CD4-positive, CD25-positive, alpha-beta regulatory T cell (primary cell): ENCODE results near the gene GNRH2. TPM values are rescaled to one million over a fixed set of nuclear protein-coding genes. Genes with fewer than 3 reads are reported as not detected.

Experiments used
- ATAC-seq, 2 donors: fragments of 150-1000 bp; cut with Tn5 transposase; one replicate each; pipeline ENCODE4 v1.10.0; 2021; ENCODE audit warnings: low read depth in 2 of 2, moderate number of reproducible peaks in 2 of 2, moderate library complexity in 1 of 2
- DNase-seq, 3 donors: peaks; one replicate each; pipeline versions ENCODE4 v3.0.0 to v3.0.0-alpha.2; 2012 to 2022; ENCODE audit warnings: mixed read lengths in 1 of 3
- H3K27ac ChIP-seq: one replicate; pipeline ENCODE4 v1.7.0; 2013; ENCODE audit warnings: mild to moderate bottlenecking, low read length; ENCODE audit not compliant: insufficient read depth, poor library complexity, severe bottlenecking
- H3K27me3 ChIP-seq: one replicate; pipeline ENCODE4 v1.7.0; 2013; ENCODE audit warnings: low read length; ENCODE audit not compliant: control insufficient read depth, insufficient read depth
- H3K36me3 ChIP-seq: one replicate; pipeline ENCODE4 v1.7.0; 2013; ENCODE audit warnings: mild to moderate bottlenecking, low read length, moderate library complexity; ENCODE audit not compliant: control insufficient read depth, insufficient read depth
- H3K4me1 ChIP-seq: 2 replicates; pipeline ENCODE4 v1.7.0; 2013; ENCODE audit warnings: mild to moderate bottlenecking, low read length; ENCODE audit not compliant: insufficient read depth, control insufficient read depth, poor library complexity, severe bottlenecking
- H3K4me3 ChIP-seq: one replicate; pipeline ENCODE4 v1.7.0; 2013; ENCODE audit warnings: low read depth, mild to moderate bottlenecking, low read length, moderate library complexity
- H3K9me3 ChIP-seq, 2 experiments: 1 replicate in 1 of 2; 2 replicates in 1 of 2; pipeline ENCODE4 v1.7.0; 2013; ENCODE audit warnings: low read length in 2 of 2, mild to moderate bottlenecking in 1 of 2, moderate library complexity in 1 of 2; ENCODE audit not compliant: control insufficient read depth in 2 of 2
- H3K27ac Mint-ChIP-seq, 3 donors: one replicate each; pipeline ENCODE4 v1.8.0; 2020 to 2022; ENCODE audit warnings: mild to moderate bottlenecking in 3 of 3, mixed read lengths in 3 of 3, moderate library complexity in 2 of 3
- H3K27me3 Mint-ChIP-seq: one replicate; pipeline ENCODE4 v1.8.0; 2022; ENCODE audit warnings: mild to moderate bottlenecking, mixed read lengths
- H3K36me3 Mint-ChIP-seq: one replicate; pipeline ENCODE4 v1.8.0; 2020; ENCODE audit warnings: mixed read lengths
- H3K4me1 Mint-ChIP-seq, 4 donors: one replicate each; pipeline ENCODE4 v1.8.0; 2020 to 2022; ENCODE audit warnings: mixed read lengths in 4 of 4, mild to moderate bottlenecking in 1 of 4
- H3K4me3 Mint-ChIP-seq, 4 donors: one replicate each; pipeline ENCODE4 v1.8.0; 2020 to 2022; ENCODE audit warnings: mild to moderate bottlenecking in 4 of 4, mixed read lengths in 4 of 4, moderate library complexity in 3 of 4
- H3K9me3 Mint-ChIP-seq, 7 donors: one replicate each; pipeline ENCODE4 v1.8.0; 2020 to 2022; ENCODE audit warnings: mixed read lengths in 7 of 7, mild to moderate bottlenecking in 3 of 7, moderate library complexity in 2 of 7
- polyA plus RNA-seq, 4 donors: library from polyadenylated mRNA; unstranded; fragments of 300-500 nt; fragmentation: Illumina TruSeq; gene quantifications; one replicate each; pipeline ENCODE4 v1.2.3, GENCODE V29; 2021
- total RNA-seq: library from RNA; stranded (reverse); gene quantifications from one replicate; pipeline ENCODE4 v1.2.3, GENCODE V29; 2022

Gene GNRH2
- total and polyA plus RNA-seq, 5 donors from 2014 or later: 1.9 TPM; not detected in 4

DNA sequence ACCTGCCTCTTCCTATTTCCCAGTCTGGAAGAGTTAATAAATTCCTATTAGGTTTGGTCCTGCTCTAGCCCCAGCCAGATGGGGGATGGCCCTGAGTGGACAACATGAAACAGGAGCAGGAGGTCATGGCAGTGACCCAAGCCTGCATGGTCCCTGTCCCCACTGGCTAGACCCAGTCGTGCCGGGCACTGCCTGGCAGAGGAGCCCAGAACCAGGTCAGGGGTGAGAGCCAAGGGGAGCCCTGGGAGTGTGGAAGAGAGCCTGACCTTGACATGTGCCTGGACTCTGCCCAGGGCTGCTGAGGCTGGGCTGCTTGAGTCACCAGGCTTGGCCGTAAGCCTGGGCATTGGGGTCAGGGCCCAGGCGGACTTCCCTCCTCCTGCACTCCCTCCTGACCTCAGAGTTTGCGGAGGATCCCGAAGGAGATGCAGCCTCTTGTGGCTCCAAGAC lies 37.5 kb downstream of the GNRH2 start:
- Histone ChIP-seq H3K27me3 (peaks cover 11% of the 10 kb centered on the region), H3K4me3 (no peak overlapping the region), H3K27ac (no peak overlapping the region), H3K9me3 (no peaks in the 10 kb centered on the region), H3K36me3 (no peaks in the 10 kb centered on the region), H3K4me1 (peaks cover 20% of the 10 kb centered on the region)
- peaks cover 0 to 26% (median 9%) of the 10 kb centered on the region in 4 donors for H3K4me1 Mint-ChIP-seq
- H3K27me3 Mint-ChIP-seq: peaks cover 81% of the 10 kb centered on the region
- H3K27ac Mint-ChIP-seq: no peak overlapping the region
- no peak for DNase-seq
- peak overlapping the region in 2 of 4 donors; percentile 15 to 16 for H3K4me3 Mint-ChIP-seq
- peaks cover 0 to 3% (median 0%) of the 10 kb centered on the region in 7 donors for H3K9me3 Mint-ChIP-seq
- no peak for ATAC-seq
- no peaks in the 10 kb centered on the region for H3K36me3 Mint-ChIP-seq

DNA sequence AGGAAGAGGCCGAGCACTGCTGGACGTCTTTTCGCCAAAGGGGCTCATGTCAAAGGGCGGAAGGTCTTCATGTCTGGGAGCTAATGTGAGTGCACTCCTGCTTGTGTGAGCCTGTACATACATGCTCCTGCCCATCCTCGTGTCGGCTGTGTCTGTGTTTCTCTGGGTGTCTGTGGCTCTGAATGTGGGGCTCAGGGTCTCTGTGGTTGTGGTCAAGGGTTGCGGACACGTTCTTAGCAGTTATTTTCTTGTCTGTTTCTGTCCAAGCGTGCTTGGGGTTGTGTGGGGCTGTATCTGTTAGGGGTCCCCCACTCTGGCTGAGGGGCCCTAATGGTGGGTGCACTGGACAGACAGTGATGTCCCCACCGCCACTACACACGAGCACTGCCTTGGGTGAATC lies 38.2 kb downstream of the GNRH2 start:
- peaks cover 80% of the 10 kb centered on the region for H3K27me3 Mint-ChIP-seq

DNA sequence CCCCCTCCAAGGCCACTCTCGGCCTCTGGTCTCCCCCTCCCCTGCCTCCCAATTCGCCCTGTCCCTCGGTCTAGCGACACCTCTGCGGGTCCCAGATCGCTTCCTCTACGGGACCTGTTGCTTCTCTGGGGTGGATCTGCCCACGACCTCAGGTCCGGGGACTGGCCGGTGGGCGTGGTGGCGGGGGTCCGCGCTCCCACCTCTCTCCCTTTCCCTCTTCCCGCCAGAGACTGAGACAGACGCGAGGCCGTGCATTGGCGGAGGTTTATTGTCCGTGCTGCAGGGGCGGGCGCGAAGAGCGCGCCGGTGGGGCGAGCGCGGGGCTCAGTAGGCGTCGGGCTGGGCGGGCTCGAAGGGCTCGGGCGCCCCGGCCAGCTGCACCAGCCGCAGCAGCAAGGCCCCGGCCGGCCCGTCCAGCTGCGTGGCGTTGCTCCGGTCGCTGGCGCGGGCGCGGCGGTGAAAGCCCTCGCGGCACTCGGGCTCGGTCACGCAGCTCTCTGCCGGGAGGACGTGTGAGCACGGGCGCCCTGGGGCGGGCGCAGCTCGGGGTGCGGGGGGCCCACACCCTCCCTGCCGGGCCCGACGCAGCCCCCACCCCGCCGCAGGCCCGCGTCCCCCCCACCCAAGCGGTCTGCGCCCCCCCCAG lies 39.0 kb downstream of the GNRH2 start:
- Histone ChIP-seq H3K4me3 (no peak overlapping the region), H3K36me3 (no peaks in the 10 kb centered on the region), H3K4me1 (peaks cover 16% of the 10 kb centered on the region), H3K9me3 (no peaks in the 10 kb centered on the region), H3K27ac (no peak overlapping the region), H3K27me3 (peaks cover 11% of the 10 kb centered on the region)
- H3K9me3 Mint-ChIP-seq: peaks cover 0 to 3% (median 0%) of the 10 kb centered on the region in 7 donors
- H3K4me1 Mint-ChIP-seq: peaks cover 0 to 21% (median 6%) of the 10 kb centered on the region in 4 donors
- no peak for DNase-seq
- no peak overlapping the region for H3K27ac Mint-ChIP-seq
- H3K36me3 Mint-ChIP-seq: no peaks in the 10 kb centered on the region
- H3K4me3 Mint-ChIP-seq: peak overlapping the region in 3 of 4 donors; percentile 52 to 83 (median 63)
- H3K27me3 Mint-ChIP-seq: peaks cover 74% of the 10 kb centered on the region
- peak; percentile 26 to 54 for ATAC-seq

More for the DNA sequence above, 38.2 kb downstream of the GNRH2 start:
- H3K27ac ChIP-seq: no peak overlapping the region
- no peaks in the 10 kb centered on the region for H3K36me3 ChIP-seq
- H3K27me3 ChIP-seq: peaks cover 11% of the 10 kb centered on the region
- Mint-ChIP-seq H3K27ac (peak overlapping the region in 1 of 3 donors; percentile 52), H3K4me1 (peaks cover 0 to 26% (median 8%) of the 10 kb centered on the region in 4 donors), H3K36me3 (no peaks in the 10 kb centered on the region), H3K9me3 (peaks cover 0 to 3% (median 0%) of the 10 kb centered on the region in 7 donors), H3K4me3 (peak overlapping the region in 3 of 4 donors; percentile 47 to 83 (median 63))
- no peak overlapping the region for H3K4me3 ChIP-seq
- no peak for ATAC-seq
- H3K4me1 ChIP-seq: peaks cover 20% of the 10 kb centered on the region
- DNase-seq: no peak
- no peaks in the 10 kb centered on the region for H3K9me3 ChIP-seq

DNA sequence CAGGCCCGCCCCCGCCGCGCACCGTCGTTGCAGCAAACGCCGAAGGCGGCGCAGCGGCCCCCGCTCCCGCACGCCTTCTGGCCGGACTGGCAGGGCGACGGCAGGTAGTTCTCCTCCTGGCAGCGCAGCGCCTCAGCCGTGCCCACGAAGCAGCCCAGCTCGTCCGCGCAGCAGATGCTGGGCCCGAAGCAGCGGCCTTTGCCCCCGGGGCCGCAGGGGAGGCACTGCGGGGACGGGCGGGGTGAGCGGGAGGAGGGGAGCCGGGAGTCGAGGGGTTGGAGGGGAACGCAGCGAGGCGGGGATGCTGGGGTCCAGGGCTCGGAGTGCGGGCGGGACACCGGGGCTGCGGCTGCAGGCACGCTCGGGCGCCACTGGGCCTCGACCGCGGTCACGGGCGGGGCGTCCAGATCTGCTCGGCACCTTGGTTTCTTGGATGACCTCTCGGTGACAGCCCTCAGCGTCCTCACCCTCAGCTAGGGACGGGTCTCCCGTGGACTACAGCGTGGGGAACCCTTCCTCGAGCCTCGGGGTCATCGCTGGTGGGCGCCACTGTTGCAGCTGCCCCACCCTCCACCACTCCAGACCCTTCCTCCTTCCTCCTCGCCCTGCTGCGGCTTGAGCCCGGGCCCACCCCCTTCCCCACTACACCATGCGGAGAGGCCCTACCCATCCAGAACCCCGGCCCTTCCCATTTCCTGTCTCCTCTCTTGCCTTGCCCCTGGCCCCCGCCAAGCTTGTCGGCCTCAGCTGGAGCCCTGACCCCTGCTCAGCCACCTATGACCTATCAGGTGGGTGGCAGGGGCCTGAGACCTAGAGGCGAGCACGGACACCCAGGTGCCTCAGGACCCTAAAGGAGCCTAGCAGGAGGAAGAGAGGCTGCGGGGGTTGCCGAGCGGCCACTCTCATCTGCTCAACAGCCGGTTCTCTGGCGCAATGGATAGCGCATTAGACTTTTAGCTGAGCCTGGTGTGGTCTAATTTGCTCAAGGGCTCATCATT lies 39.8 kb downstream of the GNRH2 start:
- Histone ChIP-seq H3K4me3 (no peak overlapping the region), H3K9me3 (no peaks in the 10 kb centered on the region), H3K36me3 (no peaks in the 10 kb centered on the region), H3K4me1 (peaks cover 16% of the 10 kb centered on the region), H3K27me3 (peaks cover 7% of the 10 kb centered on the region), H3K27ac (no peak overlapping the region)
- peaks cover 0 to 15% (median 3%) of the 10 kb centered on the region in 4 donors for H3K4me1 Mint-ChIP-seq
- no peak for DNase-seq
- peak overlapping the region; percentile 35 to 66 (median 49) for H3K4me3 Mint-ChIP-seq
- H3K36me3 Mint-ChIP-seq: no peaks in the 10 kb centered on the region
- H3K9me3 Mint-ChIP-seq: peaks cover 0 to 2% (median 0%) of the 10 kb centered on the region in 7 donors
- ATAC-seq: peak; percentile 29 to 33
- H3K27ac Mint-ChIP-seq: no peak overlapping the region
- H3K27me3 Mint-ChIP-seq: peaks cover 76% of the 10 kb centered on the region

GRCh38 chr20:3084283-3084985 lies 41.0 kb downstream of the GNRH2 start, which contains the start of gene AVP:
TSS of gene AVP (minus strand) at chr20:3084724. CDS start at chr20:3084674, 50 bp downstream.
- H3K4me1 Mint-ChIP-seq: peaks cover 0 to 16% (median 5%) of the 10 kb centered on the region in 4 donors
- no peak for DNase-seq
- no peaks in the 10 kb centered on the region for H3K36me3 ChIP-seq
- H3K27me3 ChIP-seq: peaks cover 7% of the 10 kb centered on the region
- H3K27ac ChIP-seq: no peak within 1 kb of the TSS
- H3K4me3 Mint-ChIP-seq: peak within 1 kb of the TSS; percentile 35 to 66 (median 49)
- H3K4me3 ChIP-seq: no peak within 1 kb of the TSS
- peaks cover 76% of the 10 kb centered on the region for H3K27me3 Mint-ChIP-seq
- H3K27ac Mint-ChIP-seq: no peak within 1 kb of the TSS
- ATAC-seq: no peak
- no peaks in the 10 kb centered on the region for H3K9me3 ChIP-seq
- peaks cover 0 to 2% (median 0%) of the 10 kb centered on the region in 7 donors for H3K9me3 Mint-ChIP-seq
- no peaks in the 10 kb centered on the region for H3K36me3 Mint-ChIP-seq
- H3K4me1 ChIP-seq: peaks cover 16% of the 10 kb centered on the region

GRCh38 chr20:3084986-3085360 lies 41.6 kb downstream of the GNRH2 start:
- Histone ChIP-seq H3K4me1 (peaks cover 16% of the 10 kb centered on the region), H3K27me3 (peaks cover 7% of the 10 kb centered on the region), H3K4me3 (no peak overlapping the region), H3K9me3 (no peaks in the 10 kb centered on the region), H3K27ac (no peak overlapping the region), H3K36me3 (no peaks in the 10 kb centered on the region)
- H3K9me3 Mint-ChIP-seq: peaks cover 0 to 4% (median 0%) of the 10 kb centered on the region in 7 donors
- peaks cover 76% of the 10 kb centered on the region for H3K27me3 Mint-ChIP-seq
- H3K4me1 Mint-ChIP-seq: peaks cover 1 to 21% (median 6%) of the 10 kb centered on the region in 4 donors
- DNase-seq: no peak
- H3K27ac Mint-ChIP-seq: no peak overlapping the region
- H3K36me3 Mint-ChIP-seq: no peaks in the 10 kb centered on the region
- H3K4me3 Mint-ChIP-seq: peak overlapping the region in 1 of 4 donors; percentile 15
- ATAC-seq: no peak

GRCh38 chr20:3085571-3086072 lies 42.2 kb downstream of the GNRH2 start:
- Mint-ChIP-seq H3K4me1 (peaks cover 8 to 27% (median 11%) of the 10 kb centered on the region in 4 donors), H3K36me3 (no peaks in the 10 kb centered on the region), H3K27me3 (peaks cover 76% of the 10 kb centered on the region), H3K27ac (no peak overlapping the region), H3K9me3 (peaks cover 0 to 4% (median 0%) of the 10 kb centered on the region in 7 donors), H3K4me3 (no peak overlapping the region)
- Histone ChIP-seq H3K9me3 (no peaks in the 10 kb centered on the region), H3K36me3 (no peaks in the 10 kb centered on the region), H3K4me3 (no peak overlapping the region), H3K4me1 (peaks cover 18% of the 10 kb centered on the region), H3K27me3 (peaks cover 7% of the 10 kb centered on the region), H3K27ac (no peak overlapping the region)
- DNase-seq (no peak), ATAC-seq (no peak)
